ENCODE data around the gene TOX2. TPM values are rescaled to one million over a fixed set of nuclear protein-coding genes. Genes with fewer than 3 reads are reported as not detected.
"Not testable (repeated sequence)": the region's sequence is repeated elsewhere in the genome, so short reads cannot be mapped to it uniquely, and the experiment has no call there.

The TOX2 gene
- total RNA-seq, 1 donor from 2014 or later: 24.3 TPM

DNA sequence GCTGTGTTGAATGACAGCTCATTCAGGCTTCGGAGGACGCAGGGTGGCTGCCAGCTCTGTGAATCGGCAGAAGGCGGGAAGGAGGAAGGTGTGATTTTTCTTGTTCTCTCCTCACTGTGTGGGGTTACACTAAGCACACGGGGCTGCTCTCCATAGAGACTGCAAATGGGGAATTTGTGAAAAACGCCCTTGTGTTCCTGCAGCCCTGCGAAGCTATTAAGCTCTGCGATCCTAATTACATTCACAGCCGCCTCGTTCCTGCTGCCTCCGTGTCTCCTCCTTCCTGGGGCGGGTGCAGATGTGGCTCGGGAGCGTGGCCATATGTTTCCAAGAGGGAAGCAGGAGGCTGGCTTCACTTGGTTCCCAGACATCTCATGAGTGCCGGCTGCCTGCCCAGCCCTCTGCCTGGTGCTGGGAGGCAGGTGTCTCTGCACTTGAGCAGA, 124.0 kb downstream of the TOX2 start:
- H3K27me3 ChIP-seq: peaks cover 5% of the 10 kb centered on the region
- H3K36me3 ChIP-seq: no peaks in the 10 kb centered on the region
- no peaks in the 10 kb centered on the region for H3K9me3 ChIP-seq
- TF ChIP-seq, protein P1, sequence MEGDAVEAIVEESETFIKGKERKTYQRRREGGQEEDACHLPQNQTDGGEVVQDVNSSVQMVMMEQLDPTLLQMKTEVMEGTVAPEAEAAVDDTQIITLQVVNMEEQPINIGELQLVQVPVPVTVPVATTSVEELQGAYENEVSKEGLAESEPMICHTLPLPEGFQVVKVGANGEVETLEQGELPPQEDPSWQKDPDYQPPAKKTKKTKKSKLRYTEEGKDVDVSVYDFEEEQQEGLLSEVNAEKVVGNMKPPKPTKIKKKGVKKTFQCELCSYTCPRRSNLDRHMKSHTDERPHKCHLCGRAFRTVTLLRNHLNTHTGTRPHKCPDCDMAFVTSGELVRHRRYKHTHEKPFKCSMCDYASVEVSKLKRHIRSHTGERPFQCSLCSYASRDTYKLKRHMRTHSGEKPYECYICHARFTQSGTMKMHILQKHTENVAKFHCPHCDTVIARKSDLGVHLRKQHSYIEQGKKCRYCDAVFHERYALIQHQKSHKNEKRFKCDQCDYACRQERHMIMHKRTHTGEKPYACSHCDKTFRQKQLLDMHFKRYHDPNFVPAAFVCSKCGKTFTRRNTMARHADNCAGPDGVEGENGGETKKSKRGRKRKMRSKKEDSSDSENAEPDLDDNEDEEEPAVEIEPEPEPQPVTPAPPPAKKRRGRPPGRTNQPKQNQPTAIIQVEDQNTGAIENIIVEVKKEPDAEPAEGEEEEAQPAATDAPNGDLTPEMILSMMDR (IDR thresholded peaks at IDR 0.05): no peak
- ATAC-seq: no peak
- intact Hi-C loops (cut with DNase I): no loop called here
- no peaks in the 10 kb centered on the region for H3K4me1 ChIP-seq
- H3K27ac ChIP-seq: no peak overlapping the region
- no peak overlapping the region for H3K4me3 ChIP-seq
- peak; percentile 49 for DNase-seq

DNA sequence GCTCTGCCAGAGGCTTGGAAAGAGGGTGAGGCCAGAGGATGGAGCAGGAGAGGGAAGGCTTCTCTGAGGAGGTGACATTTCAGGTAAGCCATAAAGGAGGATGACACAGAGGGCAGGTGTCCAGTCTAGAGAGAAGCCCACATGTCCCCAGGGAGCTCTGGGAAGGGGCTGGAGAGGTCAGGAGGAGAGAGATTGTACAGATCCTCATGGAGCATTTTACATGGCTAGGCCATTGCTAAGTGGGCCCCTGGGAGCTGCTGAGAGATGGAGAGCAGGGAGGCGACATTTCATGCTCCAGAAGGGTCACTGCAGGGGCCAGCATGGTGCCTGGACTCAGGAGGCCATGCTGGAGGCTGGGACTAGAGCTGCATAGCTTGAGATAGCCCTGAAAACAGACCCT, 124.5 kb downstream of the TOX2 start:
- DNase-seq (no peak), ATAC-seq (no peak)
- Histone ChIP-seq H3K4me1 (no peaks in the 10 kb centered on the region), H3K27ac (no peak overlapping the region), H3K9me3 (no peaks in the 10 kb centered on the region), H3K27me3 (peaks cover 5% of the 10 kb centered on the region), H3K36me3 (no peaks in the 10 kb centered on the region), H3K4me3 (no peak overlapping the region)
- intact Hi-C loops (cut with DNase I): no loop called here
- TF ChIP-seq, protein P1 (IDR thresholded peaks at IDR 0.05): no peak

DNA sequence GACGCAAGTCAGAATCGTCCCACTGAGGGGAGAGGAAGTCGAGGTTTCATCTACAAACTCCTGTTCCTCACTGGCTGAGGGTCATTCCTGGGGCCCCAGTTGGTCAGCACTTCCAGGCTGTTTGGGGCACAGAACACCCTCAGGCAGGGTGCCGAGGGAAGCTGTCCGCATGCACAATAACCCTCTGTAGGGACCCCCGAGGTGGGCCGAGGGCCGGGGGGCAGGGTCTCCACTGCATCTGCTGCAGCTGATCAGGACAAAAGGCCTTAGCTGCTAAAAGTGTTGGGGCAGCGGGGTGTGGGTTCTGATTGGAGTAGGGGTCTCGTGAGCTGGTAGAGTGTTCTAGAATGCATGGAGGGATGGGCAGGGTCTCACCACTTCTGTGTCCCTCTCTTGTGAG, 125.1 kb downstream of the TOX2 start:
- peaks cover 5% of the 10 kb centered on the region for H3K27me3 ChIP-seq
- H3K36me3 ChIP-seq: no peaks in the 10 kb centered on the region
- ATAC-seq (no peak), DNase-seq (peak; percentile 59)
- H3K4me3 ChIP-seq: no peak overlapping the region
- H3K9me3 ChIP-seq: no peaks in the 10 kb centered on the region
- no peak overlapping the region for H3K27ac ChIP-seq
- TF ChIP-seq, protein P1 (IDR thresholded peaks at IDR 0.05): no peak
- intact Hi-C loops (cut with DNase I): no loop called here
- H3K4me1 ChIP-seq: no peaks in the 10 kb centered on the region

DNA sequence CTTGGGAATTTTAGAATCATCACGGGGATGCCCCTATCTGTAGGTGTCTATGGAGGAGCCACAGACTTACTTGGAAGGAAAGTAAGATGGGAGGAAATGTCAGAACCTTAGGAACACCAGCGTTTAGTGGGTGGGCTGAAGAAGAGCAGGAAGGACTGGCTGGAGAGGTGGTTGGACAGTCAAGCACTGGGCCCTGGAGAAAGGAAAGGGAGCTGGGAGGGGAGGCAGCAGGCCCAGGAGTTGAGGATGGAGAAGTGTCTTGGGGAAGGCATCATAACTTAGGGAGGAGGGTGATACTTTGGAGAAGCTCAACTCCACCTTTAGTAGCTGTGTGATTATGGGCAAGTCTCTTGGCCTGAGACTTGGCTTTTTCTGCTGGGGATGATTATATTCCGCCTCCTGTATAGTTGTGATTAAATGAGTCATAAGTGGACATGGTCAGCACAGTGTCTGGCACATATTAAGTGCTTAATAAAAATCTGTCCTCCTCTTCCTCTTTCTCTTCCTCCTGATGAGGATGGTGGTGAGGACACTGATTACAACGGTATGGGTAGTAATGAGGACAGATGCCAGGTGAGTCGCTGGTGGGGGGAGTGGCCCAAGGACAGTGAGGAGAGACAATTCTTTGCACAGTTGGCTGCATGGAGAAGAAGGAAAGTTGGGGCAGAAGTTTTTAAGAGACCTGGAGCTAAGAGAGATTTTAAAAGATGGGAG, 125.7 kb downstream of the TOX2 start:
- intact Hi-C loops (cut with DNase I): no loop called here
- TF ChIP-seq, protein P1 (IDR thresholded peaks at IDR 0.05): no peak
- H3K27me3 ChIP-seq: peaks cover 5% of the 10 kb centered on the region
- ATAC-seq (no peak), DNase-seq (no peak)
- no peak overlapping the region for H3K27ac ChIP-seq
- H3K4me1 ChIP-seq: no peaks in the 10 kb centered on the region
- H3K9me3 ChIP-seq: no peaks in the 10 kb centered on the region
- no peaks in the 10 kb centered on the region for H3K36me3 ChIP-seq
- no peak overlapping the region for H3K4me3 ChIP-seq

DNA sequence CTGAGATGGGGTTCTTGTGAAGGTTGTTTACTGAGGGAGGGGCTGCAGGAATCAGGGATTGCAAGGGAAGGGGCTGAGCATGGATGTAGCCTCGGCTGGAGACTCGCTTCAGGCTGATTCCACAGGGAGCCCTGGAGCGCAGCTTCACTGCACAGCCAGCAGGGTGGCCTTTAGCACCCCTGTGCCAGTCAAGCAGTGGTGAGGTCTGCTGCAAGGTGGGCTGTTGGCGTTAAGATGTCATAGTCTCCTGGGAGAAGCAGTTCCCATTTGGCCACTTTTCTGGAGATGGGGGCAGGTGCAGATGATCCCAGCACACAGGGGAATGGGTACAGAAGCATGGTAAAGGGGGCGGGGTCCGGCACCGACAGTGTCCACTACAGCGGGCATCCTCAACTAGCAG, 126.3 kb downstream of the TOX2 start:
- intact Hi-C loops (cut with DNase I): no loop called here
- peak; percentile 30 for ATAC-seq
- H3K27ac ChIP-seq: no peak overlapping the region
- DNase-seq: peak; percentile 33
- no peaks in the 10 kb centered on the region for H3K9me3 ChIP-seq
- H3K27me3 ChIP-seq: peaks cover 5% of the 10 kb centered on the region
- H3K4me1 ChIP-seq: no peaks in the 10 kb centered on the region
- H3K4me3 ChIP-seq: no peak overlapping the region
- H3K36me3 ChIP-seq: no peaks in the 10 kb centered on the region
- TF ChIP-seq, protein P1 (IDR thresholded peaks at IDR 0.05): no peak

DNA sequence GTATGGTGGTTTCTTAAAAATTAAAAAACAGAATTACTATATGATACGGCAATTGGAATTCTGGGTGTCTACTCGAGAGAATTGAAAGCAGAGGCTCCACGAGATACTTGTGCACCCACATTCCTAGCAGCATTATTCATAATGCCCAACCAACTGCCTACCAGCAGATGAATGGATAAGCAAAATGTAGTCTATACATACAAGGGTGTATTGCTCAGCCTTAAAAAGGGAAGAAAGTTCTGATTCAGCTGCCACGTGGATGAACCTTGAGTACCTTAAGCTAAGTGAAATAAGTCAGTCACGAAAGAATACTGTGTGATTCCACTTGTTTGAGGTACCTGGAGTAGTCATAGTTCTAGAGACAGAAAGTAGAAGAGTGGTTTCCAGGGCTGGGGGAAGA, 130.1 kb downstream of the TOX2 start:
- intact Hi-C loops (cut with DNase I); H3K4me3 ChIP-seq; H3K9me3 ChIP-seq; DNase-seq; H3K36me3 ChIP-seq; H3K27me3 ChIP-seq; ATAC-seq; H3K4me1 ChIP-seq; H3K27ac ChIP-seq: not testable (repeated sequence)

All from upper lobe of right lung (tissue), 1 donor.